Loucy (cell line): ENCODE measurements around the gene TENT4A.

Source experiments
- EZH2phosphoT487 ChIP-seq: fragments of 200-600 bp; IDR thresholded peaks from 2 replicates; pipeline ENCODE4 v1.6.1; 2018; ENCODE audit warnings: antibody characterized with exemption, mild to moderate bottlenecking, moderate library complexity, borderline replicate concordance
- TF ChIP-seq, protein P1 (sequence below): fragments of 200-600 bp; sonication (generic); conservative IDR thresholded peaks from 2 replicates; pipeline ENCODE4 v1.5.1; 2014; ENCODE audit warnings: mild to moderate bottlenecking, antibody characterized with exemption, low read length

DNA sequence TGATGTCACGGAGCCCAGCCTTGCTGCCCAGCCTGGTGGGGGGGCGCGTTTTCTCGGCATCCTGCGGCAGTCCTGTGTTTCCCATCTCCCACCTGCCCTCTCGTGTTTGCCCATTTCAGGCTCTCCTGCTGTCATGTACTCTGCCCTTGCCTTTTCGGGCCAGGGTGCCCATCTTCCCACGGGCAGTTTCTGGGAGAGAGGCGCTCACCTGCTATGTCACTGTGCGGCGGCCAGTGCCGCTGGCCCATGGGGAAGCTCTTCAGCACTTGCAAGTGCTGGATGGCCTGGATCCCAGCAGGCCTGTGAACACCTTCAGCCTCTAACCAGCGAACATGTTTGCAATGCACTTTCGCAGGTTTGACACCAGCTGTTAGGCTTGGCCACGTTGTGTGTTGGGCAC lies 46.5 kb upstream of the TENT4A start:
- TF ChIP-seq, protein P1, sequence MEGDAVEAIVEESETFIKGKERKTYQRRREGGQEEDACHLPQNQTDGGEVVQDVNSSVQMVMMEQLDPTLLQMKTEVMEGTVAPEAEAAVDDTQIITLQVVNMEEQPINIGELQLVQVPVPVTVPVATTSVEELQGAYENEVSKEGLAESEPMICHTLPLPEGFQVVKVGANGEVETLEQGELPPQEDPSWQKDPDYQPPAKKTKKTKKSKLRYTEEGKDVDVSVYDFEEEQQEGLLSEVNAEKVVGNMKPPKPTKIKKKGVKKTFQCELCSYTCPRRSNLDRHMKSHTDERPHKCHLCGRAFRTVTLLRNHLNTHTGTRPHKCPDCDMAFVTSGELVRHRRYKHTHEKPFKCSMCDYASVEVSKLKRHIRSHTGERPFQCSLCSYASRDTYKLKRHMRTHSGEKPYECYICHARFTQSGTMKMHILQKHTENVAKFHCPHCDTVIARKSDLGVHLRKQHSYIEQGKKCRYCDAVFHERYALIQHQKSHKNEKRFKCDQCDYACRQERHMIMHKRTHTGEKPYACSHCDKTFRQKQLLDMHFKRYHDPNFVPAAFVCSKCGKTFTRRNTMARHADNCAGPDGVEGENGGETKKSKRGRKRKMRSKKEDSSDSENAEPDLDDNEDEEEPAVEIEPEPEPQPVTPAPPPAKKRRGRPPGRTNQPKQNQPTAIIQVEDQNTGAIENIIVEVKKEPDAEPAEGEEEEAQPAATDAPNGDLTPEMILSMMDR, result no peak
- no peak for TF ChIP-seq EZH2phosphoT487
